ENCODE measurements around the gene CAMKMT.

GRCh38 chr2:44369392-44369791 lies 7.6 kb downstream of the CAMKMT start:
- TF ChIP-seq CTCF (IDR thresholded peaks at IDR 0.05) (no peak), EP300 (IDR thresholded peaks at IDR 0.05; ENCODE audit: low read depth) (no peak), POLR2AphosphoS5 (IDR thresholded peaks at IDR 0.05) (no peak), POLR2A (IDR thresholded peaks at IDR 0.05) (no peak)

Measured in transverse colon (tissue), 4 donors.